Measurements from ENCODE around the gene TTLL13. TPM values are rescaled to one million over a fixed set of nuclear protein-coding genes. Genes with fewer than 3 reads are reported as not detected.

TTLL13 gene
- total RNA-seq = under 1 TPM in 1 of 4 donors, not detected in 3; 0.63 TPM

GRCh38 chr15:90249203-90249863 is at the start of gene TTLL13:
TSS of gene TTLL13 (plus strand) at chr15:90249556. CDS start at chr15:90250631, 1,075 bp downstream.
- peak within 1 kb of the TSS; percentile 20 for H3K4me3 ChIP-seq (ENCODE audit: low read depth, poor library complexity, severe bottlenecking)
- WGBS, 2 donors = 1 to 2% methylated on average over 34 to 42 of the region's 44 CpGs
- no peak for TF ChIP-seq CTCF (IDR thresholded peaks at IDR 0.05)
- TF ChIP-seq POLR2A (IDR thresholded peaks at IDR 0.05) = no peak
- DNase-seq (ENCODE audit: low spot score in 2 of 2) = peak; percentile 88 to 98
- intact Hi-C loops (cut with DNase I; ENCODE audit: low total_unique reads) = loop anchor here (2.0 kb wide), 2 partner anchors 17 to 35 kb away; partner anchors contain the start of gene CIB1

GRCh38 chr15:90200534-90201129 is 48.7 kb upstream of the TTLL13 start:
- intact Hi-C loops (cut with DNase I; ENCODE audit: low total_unique reads) = no loop called here
- WGBS, 2 donors = 11% methylated on average over 21 to 23 of the region's 24 CpGs

GRCh38 chr15:90201130-90201943 is 48.0 kb upstream of the TTLL13 start, which contains the start of gene SEMA4B:
TSS of gene SEMA4B (plus strand) at chr15:90201330. CDS start at chr15:90201579, 249 bp downstream.
- peak within 1 kb of the TSS; percentile 60 for H3K4me3 ChIP-seq (ENCODE audit: low read depth, poor library complexity, severe bottlenecking)
- no peak for TF ChIP-seq POLR2A (IDR thresholded peaks at IDR 0.05)
- TF ChIP-seq CTCF (IDR thresholded peaks at IDR 0.05) = no peak
- intact Hi-C loops (cut with DNase I; ENCODE audit: low total_unique reads) = no loop called here
- DNase-seq (ENCODE audit: low spot score in 2 of 2) = peak in 1 of 2 donors; percentile 94
- WGBS, 2 donors = 1 to 2% methylated on average over 18 to 25 of the region's 88 CpGs

More at GRCh38 chr15:90200534-90201129, 48.7 kb upstream of the TTLL13 start:
- peak overlapping the region; percentile 60 for H3K4me3 ChIP-seq (ENCODE audit: low read depth, poor library complexity, severe bottlenecking)
- no peak for DNase-seq (ENCODE audit: low spot score in 2 of 2)
- TF ChIP-seq POLR2A (IDR thresholded peaks at IDR 0.05) (no peak), CTCF (IDR thresholded peaks at IDR 0.05) (no peak)

- 6 to 8% methylated on average over 24 to 25 of the region's 25 CpGs for WGBS, 2 donors
These were observed 47.4 kb upstream of the TTLL13 start for GRCh38 chr15:90201944-90202375.

More at GRCh38 chr15:90201944-90202375, 47.4 kb upstream of the TTLL13 start:
- intact Hi-C loops (cut with DNase I; ENCODE audit: low total_unique reads) = no loop called here
- no peak for DNase-seq (ENCODE audit: low spot score in 2 of 2)
- TF ChIP-seq CTCF (IDR thresholded peaks at IDR 0.05) (no peak), POLR2A (IDR thresholded peaks at IDR 0.05) (no peak)
- peak overlapping the region; percentile 60 for H3K4me3 ChIP-seq (ENCODE audit: low read depth, poor library complexity, severe bottlenecking)

Measured in lower leg skin (tissue), 4 donors.